ENCODE data around the gene XAB2.
"Not testable (repeated sequence)": the region's sequence is repeated elsewhere in the genome, so short reads cannot be mapped to it uniquely, and the experiment has no call there.

GRCh38 chr19:7643629-7644549, 14.5 kb upstream of the XAB2 start:
- TF ChIP-seq CTCF (IDR thresholded peaks at IDR 0.05; ENCODE audit: low read length); EZH2 (IDR thresholded peaks at IDR 0.05; ENCODE audit: borderline replicate concordance, low read length): not testable (repeated sequence)
